HG03025 (cell line): Measurements from ENCODE around the gene MYRIP.
A peak's percentile ranks its signal among the peaks of the same experiment; 100 is the strongest.

Source experiments
- ATAC-seq: cut with Tn5 transposase; IDR thresholded peaks from one replicate; pipeline ENCODE4 v1.9.1; 2021; ENCODE audit warnings: mild to moderate bottlenecking, moderate library complexity; ENCODE audit not compliant: unreplicated experiment, low FRiP score

MYRIP gene

DNA sequence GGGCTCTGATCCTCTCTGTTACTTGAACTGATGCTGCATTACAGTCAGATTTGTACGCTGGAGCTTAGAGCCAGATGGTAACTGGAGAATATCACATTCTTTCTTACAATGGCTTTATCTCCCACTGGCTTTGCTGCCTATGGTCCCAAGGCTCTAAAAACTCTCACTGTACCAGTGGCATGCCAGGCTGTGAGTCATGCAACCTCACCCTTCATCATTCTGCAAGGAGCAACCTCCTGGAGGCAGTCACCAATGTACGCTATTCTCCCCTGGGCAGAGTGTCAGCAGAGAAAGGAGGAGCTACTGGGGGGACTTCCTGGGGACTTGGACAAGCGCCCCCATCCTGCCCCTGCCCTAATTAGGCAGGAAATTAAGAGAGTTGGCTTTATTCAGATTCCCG, 402.2 kb downstream of the MYRIP start:
- ATAC-seq = no peak

DNA sequence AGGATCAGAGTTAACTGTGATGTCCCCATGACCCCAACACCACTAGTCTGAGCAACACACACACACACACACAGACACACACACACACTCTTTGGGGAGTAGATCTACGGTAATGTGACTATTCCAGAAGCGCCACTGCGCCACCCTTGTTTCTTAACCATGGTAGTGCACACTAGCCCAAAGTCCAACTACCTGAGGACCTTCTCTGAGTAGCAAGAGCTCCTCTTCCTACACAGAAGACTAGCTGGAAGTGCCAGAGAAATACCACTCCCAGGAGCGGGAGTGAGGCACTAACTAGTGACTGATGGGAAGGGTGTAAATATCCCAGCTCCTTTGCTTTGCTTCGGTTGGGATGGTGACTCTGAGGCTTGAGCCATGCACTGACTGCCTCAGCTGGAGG, 404.1 kb downstream of the MYRIP start:
- ATAC-seq = no peak

DNA sequence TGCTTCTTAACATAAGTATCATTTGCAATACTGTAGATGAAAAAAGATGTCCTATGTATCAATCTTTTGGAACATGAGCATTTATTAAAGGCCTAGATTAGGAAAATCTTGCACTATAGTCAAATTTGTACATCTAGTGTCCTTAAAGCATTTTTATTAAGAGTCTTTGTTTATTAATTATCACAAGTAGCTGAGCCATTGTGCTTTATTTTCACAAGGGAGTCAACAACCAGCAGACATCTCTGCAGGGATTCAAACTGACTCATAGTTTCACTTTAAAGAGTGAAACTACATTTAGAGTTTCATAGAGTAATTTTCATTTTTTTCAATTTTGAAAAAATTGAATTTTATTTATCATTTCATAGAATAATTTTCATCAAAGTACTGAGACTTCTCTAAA, 405.6 kb downstream of the MYRIP start:
- ATAC-seq = no peak

DNA sequence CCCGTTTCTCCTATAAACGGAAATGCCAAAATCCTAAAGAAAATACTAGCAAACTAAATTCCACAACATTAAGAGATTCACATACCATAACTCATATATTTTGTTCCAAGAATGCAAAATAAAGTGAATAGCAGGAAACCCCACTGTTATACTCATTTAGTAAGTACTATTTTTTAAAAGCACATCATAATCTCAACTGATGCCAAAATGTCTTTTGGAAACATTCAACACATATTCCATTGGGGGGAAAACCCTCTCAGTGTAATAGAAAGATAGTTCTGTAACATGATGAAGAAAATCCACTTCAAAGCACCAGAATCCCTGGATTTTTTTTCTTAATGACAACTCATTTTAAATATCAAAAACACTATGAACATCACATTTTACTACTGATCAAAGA, 407.1 kb downstream of the MYRIP start:
- ATAC-seq = no peak

DNA sequence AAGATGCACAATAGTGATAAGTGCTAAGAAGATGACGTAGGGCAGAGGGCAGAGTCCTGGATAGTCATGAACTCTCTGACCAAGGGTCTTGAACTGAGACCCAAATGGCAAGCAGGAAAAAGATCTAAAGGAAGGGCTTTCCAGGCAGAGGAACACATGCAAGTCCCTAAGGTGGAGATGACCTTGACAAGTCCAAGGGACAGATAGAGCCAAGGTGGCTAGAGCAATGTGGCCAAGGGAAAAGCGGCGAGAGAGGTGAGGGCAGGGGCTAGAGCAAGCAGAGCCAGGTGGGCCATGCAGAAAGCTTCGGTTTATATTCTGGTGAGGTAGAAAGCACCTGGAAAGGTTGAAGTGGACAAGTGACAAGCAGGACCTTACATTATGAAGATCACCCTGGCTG, 414.4 kb downstream of the MYRIP start:
- ATAC-seq = no peak

DNA sequence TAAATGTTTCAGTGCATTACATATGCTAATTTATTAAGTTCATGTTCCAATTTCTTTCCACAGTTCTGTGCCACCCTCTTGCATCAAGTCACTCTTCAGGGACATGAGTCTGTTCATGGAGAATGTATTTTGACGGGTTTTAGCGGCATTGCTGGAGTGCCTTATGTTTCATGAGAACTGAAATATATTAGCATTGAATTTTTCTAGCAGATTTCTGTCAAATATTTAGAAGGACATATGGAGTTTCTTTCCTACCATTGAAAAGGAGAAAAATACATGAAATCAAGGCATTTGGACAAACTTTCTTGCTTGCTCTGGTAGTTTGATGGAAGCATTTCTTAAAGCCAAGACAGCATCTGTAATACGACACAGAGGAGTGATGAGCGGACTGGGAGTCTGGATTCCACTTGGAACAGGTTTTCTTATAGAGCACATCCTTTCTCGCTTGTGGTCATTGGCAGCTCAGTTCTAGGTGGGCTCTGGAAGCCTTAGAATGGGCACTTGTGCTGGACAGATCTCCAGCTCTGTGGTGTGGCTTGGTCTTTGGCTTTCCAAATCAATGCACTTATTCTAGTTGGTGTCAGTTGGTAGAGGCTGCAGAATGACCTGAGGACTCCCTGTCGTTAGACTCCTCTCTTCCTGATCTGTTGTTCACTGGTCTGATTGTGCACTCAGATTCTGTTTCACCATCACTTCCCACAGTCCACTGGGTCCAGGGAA, 415.5 kb downstream of the MYRIP start:
- ATAC-seq = no peak

GRCh38 chr3:40226636-40227035, 417.2 kb downstream of the MYRIP start:
- no peak for ATAC-seq

GRCh38 chr3:40228792-40229350, 419.5 kb downstream of the MYRIP start:
- ATAC-seq = no peak

- ATAC-seq = peak; percentile 62
Measured at GRCh38 chr3:40229386-40229785, 420.0 kb downstream of the MYRIP start.

DNA sequence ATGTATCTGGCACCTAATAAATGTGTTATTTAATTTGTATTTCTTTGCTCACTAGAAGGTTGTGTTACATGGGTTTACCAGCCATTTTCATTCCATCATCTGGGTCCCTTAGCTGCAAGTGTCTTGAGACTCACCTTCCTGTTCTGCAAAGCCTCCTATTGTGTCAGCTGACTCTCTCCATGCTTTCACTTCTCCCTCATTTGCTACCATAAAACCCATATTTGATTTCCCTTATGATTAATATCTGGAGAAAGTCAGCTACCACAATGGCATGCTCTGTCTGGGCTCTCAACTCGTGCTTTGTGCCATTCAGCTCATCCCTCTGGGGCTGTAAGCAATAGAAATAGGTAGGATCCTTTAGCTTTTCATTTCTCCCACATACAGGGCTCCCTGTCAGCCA, 420.6 kb downstream of the MYRIP start:
- ATAC-seq = no peak

- no peak for ATAC-seq
Measured at GRCh38 chr3:40230382-40230781, 421.0 kb downstream of the MYRIP start.

- ATAC-seq = no peak
Measured at GRCh38 chr3:40232626-40233025, 423.2 kb downstream of the MYRIP start.

- no peak for ATAC-seq
Measured at GRCh38 chr3:40237159-40237558, 427.8 kb downstream of the MYRIP start.

DNA sequence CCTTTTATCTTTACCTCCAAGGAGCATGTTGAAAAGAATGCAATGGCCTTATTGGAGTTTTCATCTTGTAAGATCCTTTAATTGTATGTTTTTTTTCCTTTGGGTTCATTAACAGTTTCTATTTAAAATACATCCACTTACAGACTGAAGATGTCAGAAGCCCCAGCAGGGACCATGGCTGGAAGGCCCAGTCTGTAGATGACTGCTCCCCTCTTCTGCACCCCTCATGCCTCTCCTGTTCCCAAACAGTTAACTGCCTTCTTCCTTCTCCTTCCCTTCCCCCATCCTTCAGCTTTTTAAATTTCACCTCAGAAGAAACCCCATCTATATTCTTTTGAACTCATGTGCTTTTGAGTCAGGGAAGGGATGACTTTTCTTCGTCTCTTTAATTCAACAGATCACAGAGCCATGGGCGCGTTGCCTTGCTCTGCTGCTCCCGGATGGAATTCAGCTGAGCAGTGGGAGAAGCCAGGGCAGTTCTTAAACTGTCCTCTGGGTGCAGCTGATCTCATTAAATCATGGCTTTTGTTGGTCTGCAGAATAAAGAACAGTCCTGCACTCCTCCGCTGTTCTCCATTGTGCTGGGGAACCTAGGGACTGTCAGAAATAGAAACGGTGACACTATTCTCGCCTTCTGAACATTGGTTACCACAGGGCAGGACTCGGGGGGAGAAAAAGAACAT, 428.6 kb downstream of the MYRIP start:
- ATAC-seq = no peak

DNA sequence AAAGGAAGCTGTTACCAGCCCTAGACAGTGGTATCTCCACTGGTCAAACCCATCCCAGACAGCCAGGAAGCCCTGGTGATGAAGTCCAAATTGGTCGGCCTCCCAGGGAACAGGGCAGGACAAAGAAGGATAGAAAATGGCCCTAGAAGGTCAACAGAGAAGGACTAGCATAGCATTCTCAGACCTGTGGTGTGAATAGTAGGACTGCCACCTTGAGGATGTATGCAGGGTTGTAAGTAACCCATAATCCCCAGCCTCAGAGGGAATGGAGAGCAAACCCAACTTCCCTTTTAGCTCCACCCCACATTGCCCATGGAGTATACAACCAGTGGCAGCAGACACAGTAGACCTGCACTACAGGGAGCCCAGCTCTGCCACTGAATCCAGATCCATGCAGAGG, 431.5 kb downstream of the MYRIP start:
- no peak for ATAC-seq

DNA sequence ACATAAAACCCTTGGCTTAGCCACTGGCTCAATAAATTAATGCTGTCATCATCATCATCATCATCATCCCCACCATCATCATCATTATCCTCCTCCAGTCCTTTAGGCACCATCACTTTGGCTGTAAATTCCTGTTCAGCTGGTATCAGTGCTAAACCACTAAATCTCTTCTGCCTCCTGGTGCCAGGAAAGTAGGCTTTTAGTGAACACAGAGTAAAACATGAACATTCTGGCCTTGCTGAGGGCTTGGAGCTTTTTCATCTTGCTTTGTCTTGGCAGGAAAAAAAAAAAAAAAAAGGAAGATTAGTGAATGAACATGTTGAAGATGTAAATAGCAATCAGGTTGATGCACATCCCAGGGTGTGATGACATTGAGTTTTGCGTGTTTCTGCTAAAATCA, 432.8 kb downstream of the MYRIP start:
- ATAC-seq = no peak

GRCh38 chr3:40242638-40243037, 433.2 kb downstream of the MYRIP start:
- ATAC-seq = no peak

DNA sequence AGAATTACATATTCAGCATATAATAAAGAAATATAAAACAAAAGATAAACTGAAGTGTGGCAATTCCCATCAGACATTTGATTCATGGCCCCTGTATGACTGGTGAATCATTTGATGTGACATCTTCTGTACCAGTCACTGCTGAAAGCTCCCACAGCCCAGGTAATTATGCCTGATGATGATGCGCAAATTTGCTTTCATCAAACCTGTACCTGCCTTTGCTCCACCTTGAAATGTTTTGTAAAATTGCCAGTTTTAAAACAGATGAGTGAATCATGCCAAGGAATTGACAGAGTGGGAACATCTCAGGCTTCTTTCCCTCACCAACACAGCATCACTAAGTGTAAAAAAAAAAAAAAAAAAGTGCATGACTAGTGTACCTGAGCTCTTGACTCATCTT, 433.6 kb downstream of the MYRIP start:
- no peak for ATAC-seq

- ATAC-seq = no peak
Measured at GRCh38 chr3:40247714-40248454, 438.5 kb downstream of the MYRIP start.

DNA sequence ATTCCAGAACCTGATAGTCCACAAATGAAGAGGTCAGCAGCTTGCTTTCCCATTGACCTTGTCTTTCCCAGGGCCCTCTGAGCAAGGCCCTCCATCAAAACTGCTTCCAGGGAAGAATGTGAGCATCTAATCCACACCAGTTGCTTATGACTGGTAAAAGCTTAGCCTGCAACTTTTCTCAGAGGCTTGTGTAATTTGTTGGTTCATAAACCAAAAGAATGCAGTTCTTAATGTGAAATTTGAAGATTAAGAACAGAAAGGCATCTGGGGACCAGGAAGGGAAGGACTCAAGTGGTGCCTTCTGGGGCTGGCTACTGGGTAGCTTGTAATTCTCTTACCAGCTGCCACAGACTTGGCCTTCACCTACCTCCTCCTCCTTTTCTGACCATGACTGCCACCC, 439.2 kb downstream of the MYRIP start:
- no peak for ATAC-seq

DNA sequence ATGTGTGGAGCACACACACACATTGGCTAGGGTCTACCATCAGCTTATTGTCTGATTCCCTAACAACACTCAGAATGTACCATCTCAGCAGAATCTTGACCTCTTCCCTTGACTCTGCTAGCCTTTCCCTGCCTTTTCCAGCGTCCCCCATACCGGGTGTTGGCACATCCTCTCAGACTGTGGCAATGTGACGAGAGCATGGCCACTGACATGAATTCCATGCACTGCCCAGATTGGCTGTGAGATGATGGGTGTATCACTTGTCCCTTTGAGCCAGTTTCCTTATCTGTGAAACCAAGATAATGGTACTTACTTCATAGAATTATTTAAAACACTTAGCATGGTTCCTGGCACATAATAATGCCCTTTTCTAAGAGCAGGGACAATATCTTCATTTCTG, 439.8 kb downstream of the MYRIP start:
- ATAC-seq = no peak
